ENCODE measurements around the gene SYNPO2. TPM values are rescaled to one million over a fixed set of nuclear protein-coding genes. Genes with fewer than 3 reads are reported as not detected.

Gene SYNPO2
- total and polyA plus RNA-seq, 2 of the 8 experiments (the other 6 are each of a cell fraction or from before 2014, with no cell fraction given), result 0.50 to 4.2 TPM

GRCh38 chr4:118994030-118994429 lies 105.4 kb downstream of the SYNPO2 start:
- ChIA-PET CTCF (ENCODE audit: partially characterized antibody) (interaction anchor here (0.9 to 3.1 kb wide), 3 partner anchors 11 to 261 kb away, joined by 3 to 7 read pairs (median 6); no protein-coding TSS in a partner anchor), POLR2A (ENCODE audit: partially characterized antibody) (no interaction called here)
- TF ChIP-seq USF2 (IDR thresholded peaks at IDR 0.05; ENCODE audit: low read length), result no peak
- TF ChIP-seq JUND (IDR thresholded peaks at IDR 0.05; ENCODE audit: low read length), result no peak
- TF ChIP-seq POLR2A (IDR thresholded peaks at IDR 0.05; ENCODE audit: control extremely low read depth in 1 of 2, low read depth in 2 of 2, low read length in 2 of 2), result no peak
- no peak for TF ChIP-seq SP4 (IDR thresholded peaks at IDR 0.05; ENCODE audit: low read length)
- TF ChIP-seq CBX5 (IDR thresholded peaks at IDR 0.05; ENCODE audit: low read depth, low read length), result no peak
- TF ChIP-seq MAX (IDR thresholded peaks at IDR 0.05), result no peak
- no peak for TF ChIP-seq EP300 (IDR thresholded peaks at IDR 0.05; ENCODE audit: borderline replicate concordance in 1 of 2, low read depth in 2 of 2, low read length in 2 of 2)
- no peak for TF ChIP-seq BRCA1 (IDR thresholded peaks at IDR 0.05; ENCODE audit: low read depth, low read length)
- TF ChIP-seq ASH2L (IDR thresholded peaks at IDR 0.05; ENCODE audit: low read length), result no peak
- no peak overlapping the region for H3K4me3 ChIP-seq (ENCODE audit: extremely low read depth in 1 of 4, insufficient read depth in 2 of 4, low read depth in 3 of 4, low read length in 4 of 4)
- no peaks in the 10 kb centered on the region for H3K36me3 ChIP-seq (ENCODE audit: control insufficient read depth in 2 of 4, insufficient read depth in 4 of 4, low read length in 3 of 4)
- H3K9me3 ChIP-seq (ENCODE audit: insufficient read depth in 2 of 2, low read depth in 1 of 2, low read length in 1 of 2), result no peaks in the 10 kb centered on the region
- H3K79me1 ChIP-seq (ENCODE audit: low read depth, low read length), result no peaks in the 10 kb centered on the region
- H3K4me2 ChIP-seq (ENCODE audit: insufficient read depth in 1 of 2, low read depth in 2 of 2, low read length in 2 of 2), result no peak overlapping the region
- H2BK15ac ChIP-seq (ENCODE audit: low read length), result no peak overlapping the region
- H3K79me2 ChIP-seq (ENCODE audit: control insufficient read depth in 1 of 2, insufficient read depth in 2 of 2, low read length in 2 of 2), result no peaks in the 10 kb centered on the region
- H3K14ac ChIP-seq (ENCODE audit: insufficient read length), result no peak overlapping the region
- H3K27me3 ChIP-seq (replicated peaks in 1 of 4; ENCODE audit: control insufficient read depth in 3 of 4, extremely low read depth in 1 of 4, insufficient read depth in 3 of 4, low read length in 3 of 4), result no peaks in the 10 kb centered on the region
- 66% methylated on average over 5 of the region's 5 CpGs; no CpG with 5 or more reads in 1 of the 2 experiments for WGBS, 2 experiments (ENCODE audit: extremely low coverage in 1 of 2, insufficient coverage in 1 of 2, insufficient read length in 1 of 2, insufficient replicate concordance in 2 of 2, low coverage in 1 of 2, low lambda C conversion rate in 2 of 2, missing lambda C conversion rate in 1 of 2)
- peaks cover 0 to 5% (median 0%) of the 10 kb centered on the region in 4 experiments; a peak in 1 of 7 replicates for H3K4me1 ChIP-seq (replicated peaks in 1 of 4; ENCODE audit: control insufficient read depth in 3 of 4, insufficient read depth in 4 of 4, low read length in 3 of 4)
- H4K8ac ChIP-seq (ENCODE audit: extremely low read depth, insufficient read depth, low read length), result no peak overlapping the region
- H3K4ac ChIP-seq (replicated peaks; ENCODE audit: insufficient read length, low read depth, low read length), result no peak overlapping the region
- H4K5ac ChIP-seq (ENCODE audit: insufficient read length, low read depth, low read length), result no peak overlapping the region
- H2AK5ac ChIP-seq (ENCODE audit: low read depth, low read length), result no peak overlapping the region; the same call in 1 of the 2 replicates
- no peak overlapping the region for H4K91ac ChIP-seq (replicated peaks; ENCODE audit: insufficient read length, low read length)
- no peaks in the 10 kb centered on the region for H3K23me2 ChIP-seq (ENCODE audit: low read depth, low read length)
- H2BK120ac ChIP-seq (replicated peaks; ENCODE audit: low read depth, low read length), result no peak overlapping the region
- no peak overlapping the region for H3K23ac ChIP-seq (ENCODE audit: insufficient read length)
- no peak for DNase-seq (ENCODE audit: low read depth in 1 of 2, low spot score in 2 of 2)
- H2BK20ac ChIP-seq (ENCODE audit: low read length), result no peak overlapping the region
- no peak overlapping the region for H2BK5ac ChIP-seq (ENCODE audit: low read depth, low read length)
- H3K9ac ChIP-seq (replicated peaks in 1 of 4; ENCODE audit: extremely low read depth in 1 of 4, low read depth in 3 of 4, low read length in 3 of 4), result no peak overlapping the region
- H3K27ac ChIP-seq (ENCODE audit: low read depth, low read length), result no peak overlapping the region
- H2AFZ ChIP-seq (ENCODE audit: low read length), result no peak overlapping the region
- H3K18ac ChIP-seq (ENCODE audit: extremely low read depth, low read length), result no peak overlapping the region
- no peak overlapping the region for H3K56ac ChIP-seq (replicated peaks; ENCODE audit: insufficient read length, low read depth, low read length)
- H4K20me1 ChIP-seq (replicated peaks in 1 of 2; ENCODE audit: control insufficient read depth in 1 of 2, insufficient read depth in 2 of 2, low read length in 2 of 2), result no peaks in the 10 kb centered on the region
- FAIRE-seq, result no peak
- no peak overlapping the region for H2BK12ac ChIP-seq (ENCODE audit: low read depth, low read length)

Data from H1 (cell line).